ENCODE results near the gene FAM53A.

FAM53A gene, protein sequence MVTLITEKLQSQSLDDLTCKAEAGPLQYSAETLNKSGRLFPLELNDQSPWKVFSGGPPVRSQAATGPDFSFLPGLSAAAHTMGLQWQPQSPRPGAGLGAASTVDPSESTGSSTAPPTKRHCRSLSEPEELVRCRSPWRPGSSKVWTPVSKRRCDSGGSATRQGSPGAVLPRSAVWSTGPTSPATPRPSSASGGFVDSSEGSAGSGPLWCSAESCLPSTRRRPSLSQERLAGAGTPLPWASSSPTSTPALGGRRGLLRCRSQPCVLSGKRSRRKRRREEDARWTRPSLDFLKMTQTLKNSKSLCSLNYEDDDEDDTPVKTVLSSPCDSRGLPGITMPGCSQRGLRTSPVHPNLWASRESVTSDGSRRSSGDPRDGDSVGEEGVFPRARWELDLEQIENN

DNA sequence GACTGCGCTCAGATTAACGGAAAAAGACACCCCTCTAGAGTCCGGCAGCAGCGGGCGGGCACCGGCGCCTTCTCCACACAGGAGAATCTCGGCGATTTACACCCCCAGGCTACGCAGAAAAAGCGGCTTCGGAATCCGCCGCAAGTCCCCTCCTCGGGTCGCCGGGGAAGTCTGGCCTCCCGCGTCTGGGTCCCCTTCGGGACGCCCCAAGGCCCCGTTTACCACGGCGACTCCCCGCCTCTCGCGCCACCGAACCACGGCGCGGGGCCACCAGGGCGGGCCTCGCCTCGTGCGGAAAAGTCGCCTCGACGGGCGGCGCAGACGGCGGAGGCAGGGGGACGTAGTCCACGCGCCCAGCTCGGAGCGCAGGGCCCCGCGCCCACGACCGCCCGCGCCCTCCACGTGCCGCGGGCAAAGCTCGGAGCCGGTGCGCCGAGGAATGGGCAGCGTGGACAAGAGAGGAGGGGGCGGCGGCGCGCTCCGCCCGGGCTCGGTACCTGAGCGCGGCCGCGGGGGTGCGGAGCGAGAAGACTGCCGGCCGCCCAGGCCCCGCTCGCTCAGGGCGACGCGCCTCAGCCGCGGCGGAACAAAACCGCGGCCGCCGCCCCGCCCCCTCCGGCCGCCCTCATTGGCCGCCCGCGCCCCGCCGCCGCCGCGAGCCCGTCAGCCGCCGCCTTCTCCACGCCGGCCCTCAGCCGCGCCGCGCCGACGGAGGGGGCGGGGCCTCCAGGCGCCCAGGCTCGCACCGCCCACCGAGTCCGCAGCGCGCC, at the start of gene FAM53A:
TSS of gene FAM53A (minus strand) at position 578 of the 770 bp plus-strand sequence. CDS start 15,572 bp downstream, outside the sequence.
- no peak for DNase-seq

DNA sequence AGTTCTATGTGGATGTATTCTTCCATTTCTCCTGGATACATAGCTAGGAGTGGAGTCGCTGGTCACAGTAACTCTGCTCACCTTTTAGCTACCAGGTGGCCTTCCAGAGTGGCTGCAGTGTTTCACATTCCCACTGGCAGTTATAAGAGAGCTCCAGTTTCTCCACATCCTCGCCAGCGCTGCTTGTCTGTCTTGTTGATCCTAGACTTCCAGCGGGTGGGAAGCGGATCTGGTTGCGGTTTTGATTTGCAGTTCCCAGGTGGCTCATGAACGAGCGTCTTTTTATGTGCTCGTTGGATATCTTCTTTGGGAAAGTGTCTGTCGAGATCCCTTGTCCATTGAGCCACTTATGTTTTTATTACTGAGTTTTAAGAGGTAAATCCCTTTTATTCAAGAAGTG, 48.8 kb upstream of the FAM53A start:
- DNase-seq: no peak

DNA sequence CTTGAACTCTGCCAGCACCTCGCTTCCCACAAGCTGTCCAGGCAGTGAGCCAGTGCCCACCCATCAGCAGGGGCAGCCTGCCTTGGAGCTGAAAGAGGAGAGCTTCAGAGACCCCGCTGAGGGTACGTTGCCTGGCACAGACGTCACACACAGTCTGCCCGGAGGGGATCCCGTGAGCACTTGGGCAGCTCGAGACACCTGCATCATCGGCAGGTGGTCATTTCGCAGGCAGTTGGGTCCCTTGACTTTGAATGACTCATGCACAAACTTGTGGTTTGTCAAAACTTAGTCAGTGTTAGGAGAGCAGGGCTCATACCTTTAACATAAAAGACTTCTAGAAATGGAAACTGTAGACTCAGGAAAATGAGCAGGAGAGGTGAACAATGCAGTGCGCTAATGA, 47.1 kb upstream of the FAM53A start:
- DNase-seq: no peak

DNA sequence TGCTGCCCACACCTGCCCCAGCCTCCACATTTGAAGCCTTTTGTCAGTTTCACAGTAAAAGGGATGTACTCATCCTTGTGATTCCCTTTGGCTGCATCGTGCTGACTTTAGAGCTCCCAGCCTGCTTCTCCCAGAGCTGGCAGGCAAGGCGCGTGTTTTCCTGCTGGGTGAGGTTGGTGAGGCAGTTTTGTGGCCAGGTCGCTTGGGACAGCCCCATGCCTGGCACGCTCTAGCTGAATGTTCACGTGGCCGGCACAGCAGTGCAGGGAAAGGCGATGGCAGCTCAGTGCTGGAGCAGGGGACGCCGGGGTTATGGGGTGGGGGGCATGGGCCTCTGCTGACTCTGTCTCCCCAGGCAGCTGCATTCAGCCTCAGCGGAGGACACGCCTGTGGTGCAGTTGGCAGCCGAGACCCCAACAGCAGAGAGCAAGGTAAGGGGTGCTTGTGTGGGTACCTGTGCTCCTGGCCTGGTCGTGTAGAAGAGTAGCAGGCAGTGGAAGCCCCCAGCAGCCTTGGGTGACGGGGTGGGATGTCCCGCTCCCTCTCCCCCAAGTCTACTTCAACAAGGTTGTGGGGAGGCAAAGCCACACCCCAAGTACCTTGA, 46.5 kb upstream of the FAM53A start:
- no peak for DNase-seq

DNA sequence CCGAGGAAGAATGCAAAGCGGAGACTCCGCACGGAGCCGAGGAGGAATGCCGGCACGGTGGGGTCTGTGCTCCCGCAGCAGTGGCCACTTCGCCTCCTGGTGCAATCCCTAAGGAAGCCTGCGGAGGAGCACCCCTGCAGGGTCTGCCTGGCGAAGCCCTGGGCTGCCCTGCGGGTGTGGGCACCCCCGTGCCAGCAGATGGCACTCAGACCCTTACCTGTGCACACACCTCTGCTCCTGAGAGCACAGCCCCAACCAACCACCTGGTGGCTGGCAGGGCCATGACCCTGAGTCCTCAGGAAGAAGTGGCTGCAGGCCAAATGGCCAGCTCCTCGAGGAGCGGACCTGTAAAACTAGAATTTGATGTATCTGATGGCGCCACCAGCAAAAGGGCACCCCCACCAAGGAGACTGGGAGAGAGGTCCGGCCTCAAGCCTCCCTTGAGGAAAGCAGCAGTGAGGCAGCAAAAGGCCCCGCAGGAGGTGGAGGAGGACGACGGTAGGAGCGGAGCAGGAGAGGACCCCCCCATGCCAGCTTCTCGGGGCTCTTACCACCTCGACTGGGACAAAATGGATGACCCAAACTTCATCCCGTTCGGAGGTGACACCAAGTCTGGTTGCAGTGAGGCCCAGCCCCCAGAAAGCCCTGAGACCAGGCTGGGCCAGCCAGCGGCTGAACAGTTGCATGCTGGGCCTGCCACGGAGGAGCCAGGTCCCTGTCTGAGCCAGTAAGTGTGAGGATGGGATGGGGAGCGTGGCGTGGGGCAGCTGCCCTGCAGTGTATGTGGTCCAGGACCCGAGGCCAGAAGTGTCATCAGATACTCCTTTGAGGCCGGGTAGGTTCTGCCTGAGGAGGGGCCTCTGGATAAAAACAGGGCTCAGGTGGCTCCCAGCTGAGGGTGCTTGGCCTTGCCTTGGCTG, 44.2 kb upstream of the FAM53A start:
- DNase-seq: no peak

DNA sequence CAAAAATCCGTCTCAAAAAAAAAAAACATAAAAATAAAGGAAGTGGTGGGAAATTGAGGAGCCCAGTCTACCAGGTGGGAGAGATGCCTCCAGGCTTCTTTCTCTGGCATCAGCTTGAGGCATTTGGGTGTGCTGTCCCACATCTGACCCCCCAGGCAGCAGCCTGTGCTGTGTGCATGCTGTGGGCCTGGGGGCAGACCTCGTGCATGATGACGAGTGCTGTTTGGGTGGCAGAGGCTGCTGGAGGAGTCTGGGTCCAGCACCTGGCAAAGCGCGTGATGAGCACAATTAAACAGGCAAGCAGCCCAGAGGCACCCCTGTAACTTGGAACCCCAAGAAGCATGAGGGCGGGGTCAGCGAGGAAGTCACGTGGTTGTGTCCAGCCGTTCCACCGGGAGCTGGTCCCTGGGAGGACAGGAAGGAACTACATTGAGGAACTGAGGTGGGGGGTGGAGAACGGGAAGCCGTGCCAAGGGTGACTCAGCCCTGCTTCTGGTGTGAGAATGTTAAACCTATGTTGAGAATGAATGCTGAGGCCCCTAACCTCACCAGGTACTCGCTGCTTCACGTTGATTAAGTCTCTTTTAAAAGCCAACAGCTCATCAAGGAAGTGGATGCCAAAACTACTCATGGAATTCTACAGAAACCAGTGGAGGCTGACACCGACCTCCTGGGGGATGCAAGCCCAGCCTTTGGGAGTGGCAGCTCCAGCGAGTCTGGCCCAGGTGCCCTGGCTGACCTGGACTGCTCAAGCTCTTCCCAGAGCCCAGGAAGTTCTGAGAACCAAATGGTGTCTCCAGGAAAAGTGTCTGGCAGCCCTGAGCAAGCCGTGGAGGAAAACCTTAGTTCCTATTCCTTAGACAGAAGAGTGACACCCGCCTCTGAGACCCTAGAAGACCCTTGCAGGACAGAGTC, 43.3 kb upstream of the FAM53A start:
- no peak for DNase-seq

DNA sequence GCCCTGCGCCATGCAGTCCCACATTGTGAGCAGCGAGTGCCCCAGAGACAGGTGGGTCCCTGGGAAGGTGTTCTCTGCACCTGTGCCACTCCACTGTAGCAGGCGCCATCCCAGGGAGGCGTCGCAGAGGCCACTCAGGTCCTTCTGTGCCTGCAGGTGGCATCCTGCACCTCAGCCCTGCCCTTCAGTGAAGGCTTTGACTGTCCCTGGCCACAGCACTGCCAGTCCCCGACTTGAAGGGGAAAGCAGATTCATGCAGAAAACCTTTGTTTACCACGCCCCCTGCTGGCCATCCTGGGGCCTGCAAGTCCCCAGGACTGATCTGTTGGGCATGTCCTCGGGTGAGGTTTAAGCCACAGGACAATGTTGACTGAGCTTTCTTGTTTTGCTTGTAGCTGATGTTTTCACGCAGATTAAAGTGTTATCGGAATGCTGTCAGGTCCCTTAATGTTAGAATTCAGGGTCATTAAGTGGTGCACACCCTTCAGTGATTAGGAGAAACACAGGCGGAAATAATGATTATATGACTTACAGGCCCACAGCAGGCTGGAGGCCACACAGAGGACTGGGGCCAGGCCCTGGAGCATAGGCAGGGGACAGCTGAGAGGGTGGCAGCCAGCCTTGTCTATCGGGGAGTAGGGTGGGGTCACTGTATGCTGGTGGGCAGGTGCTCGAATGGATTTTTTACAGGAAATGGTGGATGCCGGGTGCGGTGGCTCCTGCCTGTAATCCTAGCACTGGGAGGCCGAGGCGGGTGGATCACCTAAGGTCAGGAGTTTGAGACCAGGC, 42.2 kb upstream of the FAM53A start:
- DNase-seq: peak; percentile 66

DNA sequence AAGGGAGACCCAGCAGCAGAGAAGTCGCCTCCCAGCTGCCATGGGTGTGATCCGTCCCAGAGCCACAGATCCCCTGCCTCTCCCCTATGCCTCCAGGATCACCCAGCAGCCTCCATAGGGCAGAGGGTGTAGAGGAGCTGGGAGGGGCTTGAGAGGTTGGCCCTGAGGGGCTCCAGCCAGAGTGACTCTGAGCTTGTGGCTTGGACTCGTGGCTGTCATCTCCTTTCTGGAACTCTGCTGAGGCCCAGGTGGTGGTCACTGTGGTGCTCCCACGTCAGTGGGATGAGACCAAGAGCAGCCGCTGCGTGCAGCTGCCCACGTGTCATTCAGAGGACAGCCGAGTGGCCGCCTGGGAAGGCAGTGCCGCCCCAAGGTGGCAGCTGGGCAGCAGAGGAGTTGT, 41.4 kb upstream of the FAM53A start:
- DNase-seq: no peak

DNA sequence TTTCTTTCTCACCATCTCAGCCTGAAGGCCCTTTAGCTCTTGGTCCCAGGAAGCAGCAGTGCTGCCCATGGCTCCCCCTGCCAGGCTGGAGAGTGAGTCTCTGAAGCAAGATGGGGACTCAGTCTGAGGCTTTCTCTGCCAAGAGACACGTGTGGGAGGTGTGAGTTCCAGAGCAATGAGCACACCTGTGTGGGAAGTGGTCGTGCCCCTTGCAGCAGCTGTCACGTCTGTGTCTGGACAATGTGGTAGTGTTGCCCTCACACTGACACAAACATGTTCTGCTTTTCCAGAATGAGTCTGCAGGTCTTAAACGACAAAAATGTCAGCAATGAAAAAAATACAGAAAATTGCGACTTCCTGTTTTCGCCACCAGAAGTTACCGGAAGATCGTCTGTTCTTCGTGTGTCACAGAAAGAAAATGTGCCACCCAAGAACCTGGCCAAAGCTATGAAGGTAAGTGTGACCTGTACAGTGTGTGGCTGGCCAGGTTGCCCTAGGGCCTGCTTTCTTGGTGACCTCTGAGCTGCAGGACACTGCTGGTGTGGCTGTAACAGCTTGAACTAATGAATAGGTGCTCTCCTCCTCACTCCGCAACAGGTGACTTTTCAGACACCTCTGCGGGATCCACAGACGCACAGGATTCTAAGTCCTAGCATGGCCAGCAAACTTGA, 39.2 kb upstream of the FAM53A start:
- no peak for DNase-seq

DNA sequence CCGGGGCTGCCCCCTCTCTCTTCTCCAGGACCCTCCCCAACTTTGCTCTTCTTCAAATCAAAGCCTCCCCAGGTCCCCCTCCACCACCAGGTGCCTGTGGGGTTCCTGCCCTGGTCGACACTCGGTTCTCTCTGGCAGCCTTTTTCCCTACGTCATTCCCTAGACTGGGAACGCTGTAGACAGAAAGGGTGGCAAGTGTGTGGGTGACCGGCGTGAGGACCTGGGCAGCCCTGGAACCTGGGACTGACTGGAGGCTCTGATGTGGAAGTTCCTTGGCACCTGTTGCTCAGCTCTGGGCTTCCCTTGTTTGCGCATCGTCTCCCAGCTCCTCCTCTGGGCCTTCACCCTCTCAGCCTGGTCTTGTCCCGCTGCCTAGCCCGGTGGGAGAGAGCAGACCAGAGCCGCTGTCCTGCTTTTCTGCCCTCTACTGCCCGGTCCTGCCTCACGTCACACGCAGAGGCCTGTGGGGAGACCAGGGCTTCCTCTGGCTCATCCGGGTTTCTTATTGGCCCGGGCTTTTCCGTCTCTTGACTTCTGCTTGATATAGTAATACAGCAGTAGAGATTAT, 38.5 kb upstream of the FAM53A start:
- no peak for DNase-seq

DNA sequence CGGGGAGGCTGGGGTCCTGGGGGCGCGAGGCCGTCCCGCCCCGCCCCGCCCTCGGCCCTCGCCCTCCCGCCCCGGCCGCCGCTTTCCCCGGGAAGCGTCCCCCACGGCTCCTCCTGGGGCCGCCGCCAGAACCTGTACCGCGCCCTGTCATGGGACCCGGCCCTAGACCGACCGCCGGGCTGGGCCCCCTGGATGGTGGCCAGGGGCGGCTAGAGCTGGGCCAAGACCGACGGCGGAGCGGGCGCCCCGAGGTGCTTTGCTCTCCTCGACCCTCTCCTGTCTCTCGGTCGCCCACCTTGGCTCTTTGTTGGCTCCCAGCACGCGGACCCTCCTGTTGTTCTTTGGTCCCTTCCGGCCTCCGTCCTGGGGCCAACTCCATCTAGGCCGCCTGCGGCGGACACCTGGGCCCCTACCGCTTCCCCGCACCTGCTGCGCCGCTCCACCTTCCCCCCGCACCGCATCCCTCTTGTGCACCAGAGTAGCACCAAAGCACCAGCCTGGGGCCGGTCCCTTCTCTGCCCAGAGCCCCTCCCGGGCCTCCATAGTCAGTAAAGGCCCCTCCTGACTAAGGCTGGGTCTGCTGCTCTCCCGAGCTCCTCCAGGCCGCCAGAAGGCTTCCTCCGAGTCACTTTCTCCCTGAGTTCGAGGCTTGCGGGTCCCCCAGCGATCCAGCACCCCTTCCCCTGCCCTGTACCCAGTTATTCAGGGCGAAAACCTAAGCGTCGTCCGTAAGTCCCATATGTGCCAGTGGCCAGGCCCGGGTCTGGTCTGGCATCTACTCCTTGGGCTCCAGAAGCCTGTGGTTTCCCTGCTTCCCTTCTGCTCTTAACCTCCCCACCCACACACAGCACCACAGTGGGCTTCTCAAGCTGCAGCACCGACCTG, 37.8 kb upstream of the FAM53A start:
- DNase-seq: no peak

DNA sequence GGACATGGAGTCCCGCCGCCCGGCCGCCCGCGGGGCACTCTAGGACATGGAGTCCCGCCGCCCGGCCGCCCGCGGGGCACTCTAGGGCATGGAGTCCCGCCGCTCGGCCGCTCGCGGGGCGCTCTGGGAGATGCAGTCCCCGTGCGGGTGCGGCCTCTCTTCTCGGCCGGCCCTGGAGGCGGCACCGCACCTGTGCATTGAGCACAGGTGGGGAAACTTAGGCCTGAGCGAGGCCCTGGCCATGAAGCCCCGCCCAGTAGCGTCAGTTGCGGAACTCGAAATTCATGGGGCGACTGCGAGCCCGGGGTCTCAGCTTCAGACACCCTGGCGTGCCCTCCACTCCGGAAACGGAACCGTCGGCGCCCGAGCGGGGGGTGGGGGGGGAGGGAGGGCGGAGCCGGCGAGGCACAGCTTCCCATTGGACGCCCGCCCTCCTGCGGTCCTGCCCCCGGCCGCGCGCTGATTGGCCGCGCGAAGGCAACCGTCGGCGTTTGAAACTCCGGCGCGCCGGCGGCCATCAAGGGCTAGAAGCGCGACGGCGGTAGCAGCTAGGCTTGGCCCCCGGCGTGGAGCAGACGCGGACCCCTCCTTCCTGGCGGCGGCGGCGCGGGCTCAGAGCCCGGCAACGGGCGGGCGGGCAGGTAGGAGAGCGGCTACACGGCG, 37.0 kb upstream of the FAM53A start, which contains the start of the genes TACC3 and TMEM129:
TSS of gene TACC3 (plus strand) at position 519 of the 663 bp plus-strand sequence. CDS start 1,901 bp downstream, outside the sequence.
TSS of gene TMEM129 (minus strand) at position 321 of the 663 bp plus-strand sequence. CDS start 486 bp downstream, outside the sequence.
- peak; percentile 92 for DNase-seq

DNA sequence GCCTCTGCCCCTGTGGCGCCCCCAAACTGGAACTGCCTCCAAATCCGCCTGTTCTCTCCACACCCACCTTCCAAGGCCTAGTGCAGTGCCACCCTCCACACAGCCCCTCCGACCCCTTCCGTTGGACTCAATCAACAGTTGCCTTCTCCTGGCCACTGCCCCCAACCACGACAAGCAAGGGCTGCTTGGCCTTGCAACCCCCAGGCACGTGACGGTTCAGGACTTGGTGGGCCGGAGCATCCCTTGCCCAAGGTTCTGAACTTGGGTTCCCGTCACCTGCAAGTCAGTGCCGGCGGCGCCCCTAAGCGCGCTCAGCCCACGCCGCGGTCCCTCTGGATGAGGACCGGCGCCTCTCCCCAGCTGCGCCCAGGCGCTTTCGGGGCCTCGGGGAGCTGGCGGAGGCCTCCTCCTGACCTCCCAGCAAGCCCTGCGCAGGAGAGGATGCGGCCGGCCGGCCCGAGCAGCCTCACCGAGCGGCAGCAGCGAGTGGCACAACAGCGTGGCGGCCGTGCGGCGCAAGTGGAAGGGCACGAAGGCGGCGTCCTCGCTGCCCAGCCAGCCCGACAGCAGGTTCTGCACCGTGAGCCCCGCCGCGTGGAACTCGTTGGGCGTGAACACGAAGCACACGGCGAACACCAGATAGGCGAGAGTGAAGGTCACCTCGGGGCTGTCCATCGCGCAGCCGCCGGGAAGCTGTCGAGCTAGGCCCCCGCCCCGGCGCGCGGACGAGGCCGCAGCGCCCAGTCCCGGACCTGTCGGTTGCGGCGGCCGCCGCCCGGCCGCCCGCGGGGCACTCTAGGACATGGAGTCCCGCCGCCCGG, 36.3 kb upstream of the FAM53A start:
- DNase-seq: peak; percentile 48

DNA sequence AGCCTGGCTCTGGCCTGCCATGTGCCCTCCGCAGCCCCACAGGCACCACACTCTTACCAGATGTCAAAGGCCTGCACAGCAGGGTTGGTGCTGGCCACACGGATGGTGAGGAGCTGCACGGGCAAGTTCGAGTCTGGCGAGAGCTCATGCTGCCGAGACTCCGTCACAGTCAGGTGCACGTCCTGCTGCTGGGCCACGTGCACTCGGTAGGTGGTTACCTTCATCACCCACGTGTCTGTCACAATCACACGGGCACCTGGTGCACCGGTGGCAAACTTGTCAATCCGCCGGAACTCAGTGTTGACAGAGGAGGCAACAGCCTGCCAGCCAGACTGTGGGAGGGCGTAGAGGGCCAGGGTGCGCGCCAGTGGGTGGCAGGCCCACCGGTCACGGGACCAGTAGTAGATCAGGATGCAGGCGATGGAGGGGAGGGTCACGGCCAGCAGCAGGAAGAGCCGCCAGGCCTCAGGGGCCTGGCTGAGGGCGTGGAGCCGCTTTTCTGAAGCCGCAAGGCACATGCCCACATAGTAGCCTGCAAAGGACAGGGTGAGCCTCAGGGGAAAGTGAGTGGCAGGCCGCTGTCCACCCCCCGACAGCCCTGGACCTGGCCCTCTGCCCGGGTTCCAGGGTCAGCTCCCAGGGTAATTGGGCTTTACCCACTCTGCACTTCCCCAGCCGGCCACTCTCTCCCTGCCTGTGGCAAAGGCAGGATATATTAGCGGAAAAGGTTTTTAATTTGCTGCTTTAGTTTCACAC, 34.2 kb upstream of the FAM53A start:
- no peak for DNase-seq

DNA sequence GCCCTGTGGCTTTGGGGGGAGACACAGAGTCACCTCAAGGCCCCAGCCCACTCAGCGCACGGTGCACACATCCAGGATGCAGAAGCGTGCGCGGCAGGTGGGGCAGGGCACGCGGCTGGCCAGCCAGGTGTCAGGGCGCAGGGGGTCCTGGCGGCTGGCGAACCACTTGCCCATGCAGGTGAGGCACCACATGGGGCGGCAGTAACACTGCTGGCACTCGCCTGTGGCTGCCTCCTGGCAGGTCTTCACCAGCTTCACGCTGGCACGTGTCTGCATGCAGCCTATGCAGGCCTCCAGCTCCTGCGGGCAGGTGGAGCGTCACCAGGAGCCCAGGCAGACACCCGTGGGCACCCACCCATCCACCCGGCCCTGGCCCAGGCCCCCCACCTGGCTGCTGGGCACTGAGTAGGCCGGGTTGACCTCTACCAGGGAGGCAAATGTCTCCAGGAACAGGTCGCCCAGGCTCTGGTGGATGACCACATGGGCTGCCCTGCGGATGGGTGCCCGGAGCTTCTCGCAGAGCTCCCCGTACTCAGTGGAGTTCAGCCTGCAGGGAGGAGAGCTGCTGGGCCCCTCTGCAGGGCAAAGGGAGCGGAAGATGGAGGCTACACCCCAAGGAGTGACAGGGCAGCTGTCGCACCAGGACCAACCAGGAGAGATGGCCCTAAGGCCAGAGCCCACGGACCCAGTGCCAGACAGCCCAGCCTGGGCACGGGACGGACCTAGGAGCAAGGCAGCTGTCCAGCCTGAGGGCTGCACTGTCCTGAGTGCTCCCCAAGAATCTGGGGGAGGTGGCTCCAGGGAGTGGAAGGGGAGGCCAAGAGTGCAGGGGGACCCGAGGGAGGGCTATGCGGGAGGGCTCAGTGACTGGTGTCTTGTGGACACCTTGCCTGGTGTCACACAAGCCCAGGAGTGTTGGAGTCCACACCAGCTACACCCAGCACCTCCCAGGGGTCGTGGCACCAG, 33.3 kb upstream of the FAM53A start:
- DNase-seq: no peak
